ENCODE measurements around the gene AIRE. TPM values are rescaled to one million over a fixed set of nuclear protein-coding genes. Genes with fewer than 3 reads are reported as not detected.

Gene AIRE
- total and polyA plus RNA-seq, 2 of the 13 experiments (the other 11 are each of a cell fraction or from before 2014, with no cell fraction given): not detected

- intact Hi-C loops (cut with micrococcal nuclease; ENCODE audit: unreplicated experiment) (loop anchor here (10.0 kb wide), 1 partner anchor 184 kb away; no protein-coding TSS in a partner anchor), in situ Hi-C loops (cut with HindIII; ENCODE audit: extremely low pct_ligation_motif_present, low pct_unique_long_range_greater_than_20kb) (loop anchor here (5.0 kb wide), 1 partner anchor 37 kb away; the partner anchor contains the start of gene CFAP410)
- Histone ChIP-seq H3K4me3 (replicated peaks in 1 of 3; ENCODE audit: insufficient read depth in 1 of 3, low read depth in 2 of 3, low read length in 3 of 3) (peak overlapping the region; percentile 66 to 80 (median 75)), H3K36me3 (replicated peaks in 1 of 2; ENCODE audit: control insufficient read depth in 1 of 2, insufficient read depth in 2 of 2, low read length in 2 of 2) (no peaks in the 10 kb centered on the region), H3K27me3 (ENCODE audit: control insufficient read depth in 1 of 2, insufficient read depth in 2 of 2, low read length in 2 of 2) (peaks cover 3 to 19% of the 10 kb centered on the region in 2 experiments), H4K20me1 (ENCODE audit: insufficient read depth, low read length) (peaks cover 13% of the 10 kb centered on the region; the same call in 1 of the 2 replicates), H3K79me2 (ENCODE audit: insufficient read depth, low read length) (peaks cover 27% of the 10 kb centered on the region), H3K4me1 (ENCODE audit: insufficient read depth, low read length) (peaks cover 75% of the 10 kb centered on the region), H3K27ac (ENCODE audit: extremely low read length, insufficient read depth, low read length) (peak overlapping the region; percentile 87), H3K9ac (ENCODE audit: insufficient read depth, low read depth, low read length) (peak overlapping the region; percentile 88), H2AFZ (ENCODE audit: low read length) (no peak overlapping the region), H3K9me3 (ENCODE audit: low read length) (no peaks in the 10 kb centered on the region), H3K4me2 (ENCODE audit: low read depth, low read length) (peak overlapping the region; percentile 97)
- BruUV-seq (replicated peaks): no TSS peak
- FAIRE-seq: no peak
- ATAC-seq: peak; percentile 29
- CTCF ChIA-PET (ENCODE audit: low intra/inter-chr PET ratio, low total read pairs): no interaction called here
- WGBS (ENCODE audit: low lambda C conversion rate): no CpG with 5 or more reads among the region's 67 CpGs
- peak; percentile 29 for DNase-seq (ENCODE audit: low spot score)
- POLR2A ChIA-PET: interaction anchor here (1.0 to 4.2 kb wide), 3 partner anchors 28 to 205 kb away, joined by 3 to 23 read pairs (median 6); no protein-coding TSS in a partner anchor
- TF ChIP-seq POLR2G (IDR thresholded peaks at IDR 0.05; ENCODE audit: low read depth, low read length) (peak; percentile 66), HDAC1 (CRISPR knock-in tag; IDR thresholded peaks at IDR 0.05) (peak; percentile 68), ZNF770 (CRISPR knock-in tag; IDR thresholded peaks at IDR 0.05) (peak; percentile 87), SAP130 (CRISPR knock-in tag; IDR thresholded peaks at IDR 0.05; ENCODE audit: low read depth) (peak; percentile 69), TCF12 (IDR thresholded peaks at IDR 0.05) (no peak), TCF12 (CRISPR knock-in tag; IDR thresholded peaks at IDR 0.05) (0 out of 2 replicates have a peak, but pooled peaks have one; percentile 19), ZNF670 (CRISPR knock-in tag; IDR thresholded peaks at IDR 0.05; ENCODE audit: borderline replicate concordance) (peak; percentile 32; the same call in 1 of the 2 replicates), ZFY (CRISPR knock-in tag; IDR thresholded peaks at IDR 0.05) (peak; percentile 49; the same call in 1 of the 2 replicates), MXD1 (CRISPR knock-in tag; IDR thresholded peaks at IDR 0.05) (peak; percentile 52), ZNF616 (CRISPR knock-in tag; IDR thresholded peaks at IDR 0.05; ENCODE audit: low read depth) (no peak), ETV5 (CRISPR knock-in tag; IDR thresholded peaks at IDR 0.05; ENCODE audit: borderline replicate concordance) (peak; percentile 61; the same call in 1 of the 2 replicates), MXD3 (CRISPR knock-in tag; IDR thresholded peaks at IDR 0.05) (0 out of 2 replicates have a peak, but pooled peaks have one; percentile 53), NR2C2 (CRISPR knock-in tag; IDR thresholded peaks at IDR 0.05; ENCODE audit: borderline replicate concordance) (no peak)
- TF ChIP-seq, protein P1, sequence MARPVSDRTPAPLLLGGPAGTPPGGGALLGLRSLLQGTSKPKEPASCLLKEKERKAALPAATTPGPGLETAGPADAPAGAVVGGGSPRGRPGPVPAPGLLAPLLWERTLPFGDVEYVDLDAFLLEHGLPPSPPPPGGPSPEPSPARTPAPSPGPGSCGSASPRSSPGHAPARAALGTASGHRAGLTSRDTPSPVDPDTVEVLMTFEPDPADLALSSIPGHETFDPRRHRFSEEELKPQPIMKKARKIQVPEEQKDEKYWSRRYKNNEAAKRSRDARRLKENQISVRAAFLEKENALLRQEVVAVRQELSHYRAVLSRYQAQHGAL (CRISPR knock-in tag; IDR thresholded peaks at IDR 0.05; ENCODE audit: not compliant biosample characterization): no peak
- TF ChIP-seq, protein P2, sequence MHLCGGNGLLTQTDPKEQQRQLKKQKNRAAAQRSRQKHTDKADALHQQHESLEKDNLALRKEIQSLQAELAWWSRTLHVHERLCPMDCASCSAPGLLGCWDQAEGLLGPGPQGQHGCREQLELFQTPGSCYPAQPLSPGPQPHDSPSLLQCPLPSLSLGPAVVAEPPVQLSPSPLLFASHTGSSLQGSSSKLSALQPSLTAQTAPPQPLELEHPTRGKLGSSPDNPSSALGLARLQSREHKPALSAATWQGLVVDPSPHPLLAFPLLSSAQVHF (CRISPR knock-in tag; IDR thresholded peaks at IDR 0.05): 0 out of 2 replicates have a peak, but pooled peaks have one; percentile 48
- TF ChIP-seq, protein P3, sequence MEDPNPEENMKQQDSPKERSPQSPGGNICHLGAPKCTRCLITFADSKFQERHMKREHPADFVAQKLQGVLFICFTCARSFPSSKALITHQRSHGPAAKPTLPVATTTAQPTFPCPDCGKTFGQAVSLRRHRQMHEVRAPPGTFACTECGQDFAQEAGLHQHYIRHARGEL (CRISPR knock-in tag; IDR thresholded peaks at IDR 0.05): 0 out of 2 replicates have a peak, but pooled peaks have one; percentile 38
- TF ChIP-seq, protein P4, sequence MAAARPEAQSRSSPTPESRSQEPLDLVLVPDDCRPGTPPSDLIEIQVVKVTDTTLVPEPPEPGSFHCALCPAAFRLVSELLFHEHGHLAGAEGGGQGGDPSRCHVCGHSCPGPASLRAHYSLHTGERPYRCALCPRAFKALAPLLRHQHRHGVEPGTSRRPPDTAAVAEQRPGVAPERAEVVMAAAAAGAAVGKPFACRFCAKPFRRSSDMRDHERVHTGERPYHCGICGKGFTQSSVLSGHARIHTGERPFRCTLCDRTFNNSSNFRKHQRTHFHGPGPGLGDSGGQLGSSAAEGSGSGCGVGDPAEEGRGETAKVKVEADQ (CRISPR knock-in tag; IDR thresholded peaks at IDR 0.05; ENCODE audit: borderline replicate concordance): peak; percentile 68; the same call in 1 of the 2 replicates
Measured at GRCh38 chr21:44300262-44300959, 14.7 kb downstream of the AIRE start.

Measured in HepG2 (cell line).